CD4-positive, CD25-positive, alpha-beta regulatory T cell (primary cell): ENCODE measurements around the gene FBXO5. TPM values are rescaled to one million over a fixed set of nuclear protein-coding genes. Genes with fewer than 3 reads are reported as not detected.

Experiments
- ATAC-seq, 2 donors: fragments of 150-1000 bp; cut with Tn5 transposase; one replicate each; pipeline ENCODE4 v1.10.0; 2021; ENCODE audit warnings: low read depth in 2 of 2, moderate number of reproducible peaks in 2 of 2, moderate library complexity in 1 of 2
- DNase-seq, 3 donors: peaks; one replicate each; pipeline versions ENCODE4 v3.0.0 to v3.0.0-alpha.2; 2012 to 2022; ENCODE audit warnings: mixed read lengths in 1 of 3
- H3K27ac ChIP-seq: one replicate; pipeline ENCODE4 v1.7.0; 2013; ENCODE audit warnings: mild to moderate bottlenecking, low read length; ENCODE audit not compliant: insufficient read depth, poor library complexity, severe bottlenecking
- H3K27me3 ChIP-seq: one replicate; pipeline ENCODE4 v1.7.0; 2013; ENCODE audit warnings: low read length; ENCODE audit not compliant: control insufficient read depth, insufficient read depth
- H3K36me3 ChIP-seq: one replicate; pipeline ENCODE4 v1.7.0; 2013; ENCODE audit warnings: mild to moderate bottlenecking, low read length, moderate library complexity; ENCODE audit not compliant: control insufficient read depth, insufficient read depth
- H3K4me1 ChIP-seq: 2 replicates; pipeline ENCODE4 v1.7.0; 2013; ENCODE audit warnings: mild to moderate bottlenecking, low read length; ENCODE audit not compliant: insufficient read depth, control insufficient read depth, poor library complexity, severe bottlenecking
- H3K4me3 ChIP-seq: one replicate; pipeline ENCODE4 v1.7.0; 2013; ENCODE audit warnings: low read depth, mild to moderate bottlenecking, low read length, moderate library complexity
- H3K9me3 ChIP-seq, 2 experiments: 1 replicate in 1 of 2; 2 replicates in 1 of 2; pipeline ENCODE4 v1.7.0; 2013; ENCODE audit warnings: low read length in 2 of 2, mild to moderate bottlenecking in 1 of 2, moderate library complexity in 1 of 2; ENCODE audit not compliant: control insufficient read depth in 2 of 2
- H3K27ac Mint-ChIP-seq, 3 donors: one replicate each; pipeline ENCODE4 v1.8.0; 2020 to 2022; ENCODE audit warnings: mild to moderate bottlenecking in 3 of 3, mixed read lengths in 3 of 3, moderate library complexity in 2 of 3
- H3K27me3 Mint-ChIP-seq: one replicate; pipeline ENCODE4 v1.8.0; 2022; ENCODE audit warnings: mild to moderate bottlenecking, mixed read lengths
- H3K36me3 Mint-ChIP-seq: one replicate; pipeline ENCODE4 v1.8.0; 2020; ENCODE audit warnings: mixed read lengths
- H3K4me1 Mint-ChIP-seq, 4 donors: one replicate each; pipeline ENCODE4 v1.8.0; 2020 to 2022; ENCODE audit warnings: mixed read lengths in 4 of 4, mild to moderate bottlenecking in 1 of 4
- H3K4me3 Mint-ChIP-seq, 4 donors: one replicate each; pipeline ENCODE4 v1.8.0; 2020 to 2022; ENCODE audit warnings: mild to moderate bottlenecking in 4 of 4, mixed read lengths in 4 of 4, moderate library complexity in 3 of 4
- H3K9me3 Mint-ChIP-seq, 7 donors: one replicate each; pipeline ENCODE4 v1.8.0; 2020 to 2022; ENCODE audit warnings: mixed read lengths in 7 of 7, mild to moderate bottlenecking in 3 of 7, moderate library complexity in 2 of 7
- polyA plus RNA-seq, 4 donors: library from polyadenylated mRNA; unstranded; fragments of 300-500 nt; fragmentation: Illumina TruSeq; gene quantifications; one replicate each; pipeline ENCODE4 v1.2.3, GENCODE V29; 2021
- total RNA-seq: library from RNA; stranded (reverse); gene quantifications from one replicate; pipeline ENCODE4 v1.2.3, GENCODE V29; 2022

The FBXO5 gene
- total RNA-seq (7.9 TPM), polyA plus RNA-seq (1 to 10 TPM; 5.6 to 9.2 (median 7.7) TPM)

GRCh38 chr6:152982904-152983636 lies at the start of gene FBXO5:
Gene FBXO5, minus strand, starts transcription at chr6:152983041. Its CDS starts 82 bp downstream, at chr6:152982959.
- H3K9me3 Mint-ChIP-seq = no peaks in the 10 kb centered on the region
- no peaks in the 10 kb centered on the region for H3K36me3 Mint-ChIP-seq
- H3K4me1 ChIP-seq = peaks cover 59% of the 10 kb centered on the region
- H3K4me3 ChIP-seq = peak within 1 kb of the TSS; percentile 96
- peak; percentile 94 for ATAC-seq
- H3K9me3 ChIP-seq = no peaks in the 10 kb centered on the region
- peaks cover 33 to 70% (median 42%) of the 10 kb centered on the region in 4 donors for H3K4me1 Mint-ChIP-seq
- DNase-seq = peak; percentile 95 to 99 (median 97)
- H3K4me3 Mint-ChIP-seq = peak within 1 kb of the TSS; percentile 94 to 99 (median 99)
- no peaks in the 10 kb centered on the region for H3K36me3 ChIP-seq
- H3K27ac Mint-ChIP-seq = peak within 1 kb of the TSS; percentile 56 to 99 (median 97)
- H3K27ac ChIP-seq = peak within 1 kb of the TSS; percentile 92
- no peaks in the 10 kb centered on the region for H3K27me3 Mint-ChIP-seq
- no peaks in the 10 kb centered on the region for H3K27me3 ChIP-seq

GRCh38 chr6:153032255-153032882 lies 49.5 kb upstream of the FBXO5 start:
- Mint-ChIP-seq H3K4me1 (no peaks in the 10 kb centered on the region), H3K27me3 (peaks cover 9% of the 10 kb centered on the region), H3K9me3 (peaks cover 0 to 1% (median 0%) of the 10 kb centered on the region in 7 donors), H3K27ac (no peak overlapping the region), H3K4me3 (no peak overlapping the region), H3K36me3 (no peaks in the 10 kb centered on the region)
- no peaks in the 10 kb centered on the region for H3K4me1 ChIP-seq
- no peak overlapping the region for H3K27ac ChIP-seq
- peaks cover 5% of the 10 kb centered on the region for H3K27me3 ChIP-seq
- no peaks in the 10 kb centered on the region for H3K9me3 ChIP-seq
- no peaks in the 10 kb centered on the region for H3K36me3 ChIP-seq
- ATAC-seq (no peak), DNase-seq (peak in 1 of 3 donors; percentile 24)
- no peak overlapping the region for H3K4me3 ChIP-seq

GRCh38 chr6:153031335-153031955 lies 48.6 kb upstream of the FBXO5 start:
- no peak for DNase-seq
- Histone ChIP-seq H3K27ac (no peak overlapping the region), H3K27me3 (peaks cover 6% of the 10 kb centered on the region), H3K4me3 (no peak overlapping the region), H3K9me3 (no peaks in the 10 kb centered on the region), H3K36me3 (no peaks in the 10 kb centered on the region), H3K4me1 (no peaks in the 10 kb centered on the region)
- Mint-ChIP-seq H3K4me1 (no peaks in the 10 kb centered on the region), H3K27ac (peak overlapping the region in 1 of 3 donors; percentile 2), H3K27me3 (peaks cover 9% of the 10 kb centered on the region), H3K36me3 (no peaks in the 10 kb centered on the region), H3K4me3 (no peak overlapping the region), H3K9me3 (peaks cover 0 to 1% (median 0%) of the 10 kb centered on the region in 7 donors)
- ATAC-seq = no peak

- H3K4me3 ChIP-seq = no peak overlapping the region
- peaks cover 11% of the 10 kb centered on the region for H3K27me3 ChIP-seq
- no peak for ATAC-seq
- H3K27ac ChIP-seq = no peak overlapping the region
- Mint-ChIP-seq H3K27ac (no peak overlapping the region), H3K4me3 (no peak overlapping the region), H3K4me1 (peaks cover 0 to 4% (median 0%) of the 10 kb centered on the region in 4 donors), H3K36me3 (no peaks in the 10 kb centered on the region), H3K9me3 (no peaks in the 10 kb centered on the region), H3K27me3 (peaks cover 19% of the 10 kb centered on the region)
- H3K9me3 ChIP-seq = no peaks in the 10 kb centered on the region
- H3K4me1 ChIP-seq = no peaks in the 10 kb centered on the region
- DNase-seq = no peak
- H3K36me3 ChIP-seq = no peaks in the 10 kb centered on the region
Measured at GRCh38 chr6:153028963-153029362, 46.1 kb upstream of the FBXO5 start.

GRCh38 chr6:153028286-153028685 lies 45.4 kb upstream of the FBXO5 start:
- no peaks in the 10 kb centered on the region for H3K4me1 ChIP-seq
- Mint-ChIP-seq H3K27me3 (peaks cover 20% of the 10 kb centered on the region), H3K4me3 (no peak overlapping the region), H3K27ac (peak overlapping the region in 1 of 3 donors; percentile 76), H3K4me1 (peaks cover 0 to 4% (median 0%) of the 10 kb centered on the region in 4 donors), H3K36me3 (no peaks in the 10 kb centered on the region), H3K9me3 (no peaks in the 10 kb centered on the region)
- no peak overlapping the region for H3K4me3 ChIP-seq
- H3K27me3 ChIP-seq = peaks cover 14% of the 10 kb centered on the region
- no peaks in the 10 kb centered on the region for H3K36me3 ChIP-seq
- ATAC-seq (no peak), DNase-seq (no peak)
- H3K27ac ChIP-seq = no peak overlapping the region
- H3K9me3 ChIP-seq = no peaks in the 10 kb centered on the region

GRCh38 chr6:153027480-153027879 lies 44.6 kb upstream of the FBXO5 start:
- Histone ChIP-seq H3K27ac (no peak overlapping the region), H3K4me3 (no peak overlapping the region), H3K4me1 (no peaks in the 10 kb centered on the region), H3K27me3 (peaks cover 14% of the 10 kb centered on the region), H3K9me3 (no peaks in the 10 kb centered on the region), H3K36me3 (no peaks in the 10 kb centered on the region)
- no peaks in the 10 kb centered on the region for H3K36me3 Mint-ChIP-seq
- no peak overlapping the region for H3K4me3 Mint-ChIP-seq
- DNase-seq = no peak
- no peak for ATAC-seq
- peaks cover 0 to 4% (median 0%) of the 10 kb centered on the region in 4 donors for H3K4me1 Mint-ChIP-seq
- H3K27ac Mint-ChIP-seq = no peak overlapping the region
- H3K27me3 Mint-ChIP-seq = peaks cover 26% of the 10 kb centered on the region
- H3K9me3 Mint-ChIP-seq = no peaks in the 10 kb centered on the region

- Mint-ChIP-seq H3K9me3 (no peaks in the 10 kb centered on the region), H3K27me3 (peaks cover 17% of the 10 kb centered on the region), H3K4me3 (no peak overlapping the region), H3K4me1 (peaks cover 0 to 4% (median 0%) of the 10 kb centered on the region in 4 donors), H3K36me3 (no peaks in the 10 kb centered on the region), H3K27ac (no peak overlapping the region)
- peaks cover 14% of the 10 kb centered on the region for H3K27me3 ChIP-seq
- H3K27ac ChIP-seq = no peak overlapping the region
- no peak for ATAC-seq
- no peaks in the 10 kb centered on the region for H3K36me3 ChIP-seq
- no peaks in the 10 kb centered on the region for H3K4me1 ChIP-seq
- no peak overlapping the region for H3K4me3 ChIP-seq
- no peak for DNase-seq
- H3K9me3 ChIP-seq = no peaks in the 10 kb centered on the region
Measured at GRCh38 chr6:153024709-153025017, 41.8 kb upstream of the FBXO5 start.
